Hepatocyte (in vitro differentiated cells): Measurements from ENCODE around the gene SYAP1.

Experiments
- CTCF ChIP-seq: fragments of 200-600 bp; sonication (generic); IDR thresholded peaks from 2 replicates; pipeline ENCODE4 v1.5.1; 2016; ENCODE audit warnings: antibody characterized with exemption, mild to moderate bottlenecking; ENCODE audit not compliant: poor library complexity
- EZH2 ChIP-seq: fragments of 200-600 bp; sonication (generic); IDR thresholded peaks from 2 replicates; pipeline ENCODE4 v1.6.1; 2016; ENCODE audit warnings: antibody characterized with exemption, mild to moderate bottlenecking, borderline replicate concordance
- EZH2phosphoT487 ChIP-seq: fragments of 200-600 bp; sonication (generic); IDR thresholded peaks from one replicate; pipeline ENCODE4 v1.6.1; 2018; ENCODE audit warnings: antibody characterized with exemption, mild to moderate bottlenecking, low read depth, moderate library complexity; ENCODE audit not compliant: unreplicated experiment, severe bottlenecking

GRCh38 chrX:16745659-16746058 lies 26.2 kb downstream of the SYAP1 start:
- no peak for TF ChIP-seq CTCF
- TF ChIP-seq EZH2, result no peak
- no peak for TF ChIP-seq EZH2phosphoT487
